Posterior vena cava (tissue), 2 donors: ENCODE data around the gene CAPN10. TPM values are rescaled to one million over a fixed set of nuclear protein-coding genes. Genes with fewer than 3 reads are reported as not detected.
"Not testable (repeated sequence)": the region's sequence is repeated elsewhere in the genome, so short reads cannot be mapped to it uniquely, and the experiment has no call there.

Experiments
- DNase-seq: peaks from one replicate; pipeline ENCODE4 v3.0.0-alpha.2; 2020; ENCODE audit warnings: low spot score
- intact Hi-C, 2 donors: fragments of 100-400 bp; cut with DNase I; formaldehyde crosslinking; loops; one replicate each; pipeline versions ENCODE4 v1.14.1 to v1.14.2; 2022 to 2023
- long read RNA-seq, 2 donors: library from polyadenylated mRNA; unstranded; transcript quantifications; one replicate each; pipeline ENCODE4 v2.0.0, GENCODE V29; 2020 to 2021
- total RNA-seq, 2 donors: library from RNA; stranded (reverse); fragmentation: NEBNext Ultra II Directional; extraction: Animal tissue kit (Norgen Biotek cat#: 25700); gene quantifications; one replicate each; pipeline ENCODE4 v1.2.1, GENCODE V29; 2021
- donor health status: DM: yes; HTN: yes; CAD: no.
- donor health status: DM: yes; HTN: yes; CAD: no.

Gene CAPN10
- 10 to 100 TPM; 18.6 to 22.6 TPM for total RNA-seq
- long read RNA-seq, donor 1, partial matches to known transcripts: 3 of 11 reads
- long read RNA-seq, donor 1, other reads (novel, unspliced or antisense): 2 of 11 reads
- long read RNA-seq, donor 2, transcript CAPN10-207 (12 exons, 2,644 nt): major isoform, 5 of 20 reads
- long read RNA-seq, donor 2, partial matches to known transcripts: 13 of 20 reads
- long read RNA-seq, donor 2, other reads (novel, unspliced or antisense): 2 of 20 reads

- peak; percentile 100 for DNase-seq
- intact Hi-C loops: no loop called here
Measured at GRCh38 chr2:240586198-240586918, at the start of gene CAPN10. Gene CAPN10 (plus strand): TSS chr2:240586734. CDS start chr2:240586912, 178 bp downstream.

GRCh38 chr2:240538031-240538780 is 48.3 kb upstream of the CAPN10 start:
- intact Hi-C loops: no loop called here
- peak; percentile 70 for DNase-seq

GRCh38 chr2:240539101-240539500 is 47.4 kb upstream of the CAPN10 start:
- intact Hi-C loops: not testable (repeated sequence)
- DNase-seq: peak; percentile 45

GRCh38 chr2:240539906-240540305 is 46.6 kb upstream of the CAPN10 start:
- intact Hi-C loops: no loop called here
- DNase-seq: peak; percentile 22

GRCh38 chr2:240551288-240551687 is 35.2 kb upstream of the CAPN10 start:
- intact Hi-C loops: loop anchor here in 1 of 2 donors (5.0 kb wide), 1 partner anchor 1196 kb away; no protein-coding TSS in a partner anchor
- DNase-seq: no peak

GRCh38 chr2:240551811-240552210 is 34.7 kb upstream of the CAPN10 start:
- intact Hi-C loops: loop anchor here in 1 of 2 donors (5.0 kb wide), 1 partner anchor 1195 kb away; no protein-coding TSS in a partner anchor
- no peak for DNase-seq

GRCh38 chr2:240553956-240554480 is 32.5 kb upstream of the CAPN10 start:
- peak; percentile 56 for DNase-seq
- intact Hi-C loops: loop anchor here in 1 of 2 donors (5.0 kb wide), 1 partner anchor 1193 kb away; no protein-coding TSS in a partner anchor

GRCh38 chr2:240554767-240555493 is 31.6 kb upstream of the CAPN10 start:
- intact Hi-C loops: loop anchor here in 1 of 2 donors (5.0 kb wide), 1 partner anchor 1192 kb away; no protein-coding TSS in a partner anchor
- peak; percentile 62 for DNase-seq

- intact Hi-C loops: no loop called here
- no peak for DNase-seq
Measured at GRCh38 chr2:240555541-240556250, 30.8 kb upstream of the CAPN10 start.

GRCh38 chr2:240556553-240557100 is 29.9 kb upstream of the CAPN10 start:
- intact Hi-C loops: no loop called here
- DNase-seq: peak; percentile 84

- intact Hi-C loops: no loop called here
- no peak for DNase-seq
Measured at GRCh38 chr2:240557101-240557751, 29.3 kb upstream of the CAPN10 start.

- intact Hi-C loops: no loop called here
Measured at GRCh38 chr2:240557808-240558207, 28.7 kb upstream of the CAPN10 start, which contains the start of gene ANKMY1. Gene ANKMY1 (minus strand): TSS chr2:240557988. CDS start chr2:240557335, 653 bp downstream.

GRCh38 chr2:240558236-240558761 is 28.2 kb upstream of the CAPN10 start:
- intact Hi-C loops: no loop called here
- DNase-seq: peak; percentile 74

More at GRCh38 chr2:240557808-240558207, 28.7 kb upstream of the CAPN10 start, which contains the start of gene ANKMY1:
- DNase-seq: peak; percentile 92

GRCh38 chr2:240559286-240559685 is 27.2 kb upstream of the CAPN10 start:
- DNase-seq: no peak
- intact Hi-C loops: no loop called here

- peak; percentile 98 for DNase-seq
- intact Hi-C loops: loop anchor here in 1 of 2 donors (5.0 kb wide), 1 partner anchor 1848 kb away; no protein-coding TSS in a partner anchor
Measured at GRCh38 chr2:240560084-240560479, 26.5 kb upstream of the CAPN10 start, which contains the start of gene DUSP28. Gene DUSP28 (plus strand): TSS chr2:240560357. CDS start chr2:240560685, 328 bp downstream.

GRCh38 chr2:240560480-240561324 is 25.8 kb upstream of the CAPN10 start:
- intact Hi-C loops: loop anchor here in 1 of 2 donors (5.0 kb wide), 1 partner anchor 1848 kb away; no protein-coding TSS in a partner anchor
- DNase-seq: peak; percentile 100
